ENCODE data around the gene R3HCC1L.
A peak's percentile ranks its signal among the peaks of the same experiment; 100 is the strongest.
"Not testable (repeated sequence)": the region's sequence is repeated elsewhere in the genome, so short reads cannot be mapped to it uniquely, and the experiment has no call there.

Gene R3HCC1L

GRCh38 chr10:98228266-98228665, 93.8 kb downstream of the R3HCC1L start:
- not testable (repeated sequence) for DNase-seq

GRCh38 chr10:98231417-98231816, 97.0 kb downstream of the R3HCC1L start:
- no peak for DNase-seq

GRCh38 chr10:98235846-98236245, 101.4 kb downstream of the R3HCC1L start:
- no peak for DNase-seq

- DNase-seq = no peak
These were observed 102.4 kb downstream of the R3HCC1L start for GRCh38 chr10:98236862-98237261.

GRCh38 chr10:98238391-98238790, 103.9 kb downstream of the R3HCC1L start:
- no peak for DNase-seq

GRCh38 chr10:98240524-98240923, 106.1 kb downstream of the R3HCC1L start:
- DNase-seq = no peak

GRCh38 chr10:98242823-98243222, 108.4 kb downstream of the R3HCC1L start:
- peak in 1 of 58 donors; percentile 13 for DNase-seq

GRCh38 chr10:98244141-98244540, 109.7 kb downstream of the R3HCC1L start:
- DNase-seq = no peak

- DNase-seq = no peak
These were observed 110.1 kb downstream of the R3HCC1L start for GRCh38 chr10:98244586-98244985.

GRCh38 chr10:98246911-98247805, 112.7 kb downstream of the R3HCC1L start:
- peak in 2 of 58 donors; percentile 30 to 45 for DNase-seq

GRCh38 chr10:98248018-98248417, 113.6 kb downstream of the R3HCC1L start:
- DNase-seq = no peak

- DNase-seq = no peak
These were observed 114.7 kb downstream of the R3HCC1L start for GRCh38 chr10:98249134-98249533.

- DNase-seq = no peak
These were observed 116.9 kb downstream of the R3HCC1L start for GRCh38 chr10:98251399-98251798.

GRCh38 chr10:98252464-98252863, 118.0 kb downstream of the R3HCC1L start:
- no peak for DNase-seq

GRCh38 chr10:98253499-98253898, 119.0 kb downstream of the R3HCC1L start:
- DNase-seq = no peak

- DNase-seq = no peak
These were observed 119.9 kb downstream of the R3HCC1L start for GRCh38 chr10:98254234-98254974.

- no peak for DNase-seq
These were observed 120.9 kb downstream of the R3HCC1L start for GRCh38 chr10:98255146-98255877.

GRCh38 chr10:98256692-98257091, 122.2 kb downstream of the R3HCC1L start:
- DNase-seq = no peak

- no peak for DNase-seq
These were observed 122.7 kb downstream of the R3HCC1L start for GRCh38 chr10:98257198-98257597.

GRCh38 chr10:98257961-98258360, 123.5 kb downstream of the R3HCC1L start:
- no peak for DNase-seq

GRCh38 chr10:98258683-98259454, 124.4 kb downstream of the R3HCC1L start:
- DNase-seq = no peak
